GM12864 (cell line): ENCODE data around the gene OGT.
"Not testable (repeated sequence)": the region's sequence is repeated elsewhere in the genome, so short reads cannot be mapped to it uniquely, and the experiment has no call there.

Source experiments
- DNase-seq: peaks from one replicate; pipeline ENCODE4 v3.0.0-alpha.2; 2011; ENCODE audit warnings: low read depth
- H3K4me3 ChIP-seq: 2 replicates; pipeline ENCODE4 v1.5.1; 2011; ENCODE audit warnings: mild to moderate bottlenecking, low read depth, low read length, control low read depth
- CTCF ChIP-seq: IDR thresholded peaks from 2 replicates; pipeline ENCODE4 v1.5.1; 2011; ENCODE audit warnings: low read depth, mild to moderate bottlenecking, moderate library complexity, low read length, control low read depth, inconsistent platforms; ENCODE audit errors: missing control alignments

Gene OGT

GRCh38 chrX:71547339-71547738 is 14.4 kb downstream of the OGT start:
- no peak for DNase-seq
- no peak for TF ChIP-seq CTCF
- H3K4me3 ChIP-seq = no peak overlapping the region

GRCh38 chrX:71549986-71550385 is 17.1 kb downstream of the OGT start:
- no peak for TF ChIP-seq CTCF
- DNase-seq = no peak
- no peak overlapping the region for H3K4me3 ChIP-seq

GRCh38 chrX:71550578-71550977 is 17.7 kb downstream of the OGT start:
- DNase-seq = no peak
- H3K4me3 ChIP-seq = no peak overlapping the region
- no peak for TF ChIP-seq CTCF

GRCh38 chrX:71556036-71556435 is 23.1 kb downstream of the OGT start:
- DNase-seq = no peak
- no peak for TF ChIP-seq CTCF
- H3K4me3 ChIP-seq = no peak overlapping the region

- no peak for DNase-seq
- no peak for TF ChIP-seq CTCF
- H3K4me3 ChIP-seq = no peak overlapping the region
Measured at GRCh38 chrX:71558920-71559319, 26.0 kb downstream of the OGT start.

GRCh38 chrX:71559773-71560172 is 26.9 kb downstream of the OGT start:
- not testable (repeated sequence) for H3K4me3 ChIP-seq, DNase-seq

- DNase-seq = no peak
- no peak for TF ChIP-seq CTCF
- no peak overlapping the region for H3K4me3 ChIP-seq
Measured at GRCh38 chrX:71563921-71564320, 31.0 kb downstream of the OGT start.
